Liver (tissue), 3 donors: ENCODE measurements around the gene RBM42.

Experiments used
- FOXA2 ChIP-seq: IDR thresholded peaks from 2 replicates; pipeline ENCODE4 v1.6.1; 2016; ENCODE audit warnings: antibody characterized with exemption
- MAX ChIP-seq: IDR thresholded peaks from 2 replicates; pipeline ENCODE4 v1.6.1; 2016; ENCODE audit warnings: antibody characterized with exemption
- RAD21 ChIP-seq, 2 donors: IDR thresholded peaks; 2 replicates each; pipeline ENCODE4 v1.6.1; 2016; ENCODE audit warnings: antibody characterized with exemption in 2 of 2, mild to moderate bottlenecking in 2 of 2
- TAF1 ChIP-seq: conservative IDR thresholded peaks from 2 replicates; pipeline ENCODE4 v1.6.1; 2016; ENCODE audit warnings: antibody characterized with exemption, mild to moderate bottlenecking
- TF ChIP-seq, protein P1 (sequence below): fragments of 150-350 bp; IDR thresholded peaks from 2 replicates; pipeline ENCODE4 v1.5.1; 2017; ENCODE audit warnings: improper control_type of control experiment, low read depth, low read length; ENCODE audit not compliant: missing input control
- donor health status: healthy.
- donor health status: healthy.

GRCh38 chr19:35650581-35650980 lies 21.7 kb downstream of the RBM42 start:
- TF ChIP-seq, protein P1, sequence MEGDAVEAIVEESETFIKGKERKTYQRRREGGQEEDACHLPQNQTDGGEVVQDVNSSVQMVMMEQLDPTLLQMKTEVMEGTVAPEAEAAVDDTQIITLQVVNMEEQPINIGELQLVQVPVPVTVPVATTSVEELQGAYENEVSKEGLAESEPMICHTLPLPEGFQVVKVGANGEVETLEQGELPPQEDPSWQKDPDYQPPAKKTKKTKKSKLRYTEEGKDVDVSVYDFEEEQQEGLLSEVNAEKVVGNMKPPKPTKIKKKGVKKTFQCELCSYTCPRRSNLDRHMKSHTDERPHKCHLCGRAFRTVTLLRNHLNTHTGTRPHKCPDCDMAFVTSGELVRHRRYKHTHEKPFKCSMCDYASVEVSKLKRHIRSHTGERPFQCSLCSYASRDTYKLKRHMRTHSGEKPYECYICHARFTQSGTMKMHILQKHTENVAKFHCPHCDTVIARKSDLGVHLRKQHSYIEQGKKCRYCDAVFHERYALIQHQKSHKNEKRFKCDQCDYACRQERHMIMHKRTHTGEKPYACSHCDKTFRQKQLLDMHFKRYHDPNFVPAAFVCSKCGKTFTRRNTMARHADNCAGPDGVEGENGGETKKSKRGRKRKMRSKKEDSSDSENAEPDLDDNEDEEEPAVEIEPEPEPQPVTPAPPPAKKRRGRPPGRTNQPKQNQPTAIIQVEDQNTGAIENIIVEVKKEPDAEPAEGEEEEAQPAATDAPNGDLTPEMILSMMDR = no peak
- TF ChIP-seq MAX = no peak
- no peak for TF ChIP-seq FOXA2
- no peak for TF ChIP-seq TAF1
- TF ChIP-seq RAD21 (IDR thresholded peaks at IDR 0.05) = no peak
